Omental fat pad (tissue), 4 donors: ENCODE results near the gene ABL1. TPM values are rescaled to one million over a fixed set of nuclear protein-coding genes. Genes with fewer than 3 reads are reported as not detected.
"Not testable (repeated sequence)": the region's sequence is repeated elsewhere in the genome, so short reads cannot be mapped to it uniquely, and the experiment has no call there.

Experiments
- ATAC-seq: fragments of 150-250 bp; one replicate; pipeline ENCODE4 v1.9.1; 2016; ENCODE audit warnings: mild to moderate bottlenecking, moderate library complexity; ENCODE audit not compliant: low FRiP score
- DNase-seq: peaks from one replicate; pipeline ENCODE4 v3.0.0-alpha.2; 2019; ENCODE audit warnings: low spot score
- total RNA-seq, 4 donors: library from RNA; depleted of rRNA; stranded (reverse); fragments of >200 nt; gene quantifications; one replicate each; pipeline ENCODE4 v1.1.0, GENCODE V29; 2016
- TF ChIP-seq, protein P1 (sequence below), 3 donors: fragments of 450-650 bp; IDR thresholded peaks; one replicate each; pipeline ENCODE4 v1.5.1; 2016 to 2017; ENCODE audit warnings: antibody characterized with exemption in 3 of 3, mild to moderate bottlenecking in 3 of 3, moderate library complexity in 2 of 3

ABL1 gene
- total RNA-seq, 4 donors from 2014 or later = 48.8 to 82.8 (median 75.3) TPM

DNA sequence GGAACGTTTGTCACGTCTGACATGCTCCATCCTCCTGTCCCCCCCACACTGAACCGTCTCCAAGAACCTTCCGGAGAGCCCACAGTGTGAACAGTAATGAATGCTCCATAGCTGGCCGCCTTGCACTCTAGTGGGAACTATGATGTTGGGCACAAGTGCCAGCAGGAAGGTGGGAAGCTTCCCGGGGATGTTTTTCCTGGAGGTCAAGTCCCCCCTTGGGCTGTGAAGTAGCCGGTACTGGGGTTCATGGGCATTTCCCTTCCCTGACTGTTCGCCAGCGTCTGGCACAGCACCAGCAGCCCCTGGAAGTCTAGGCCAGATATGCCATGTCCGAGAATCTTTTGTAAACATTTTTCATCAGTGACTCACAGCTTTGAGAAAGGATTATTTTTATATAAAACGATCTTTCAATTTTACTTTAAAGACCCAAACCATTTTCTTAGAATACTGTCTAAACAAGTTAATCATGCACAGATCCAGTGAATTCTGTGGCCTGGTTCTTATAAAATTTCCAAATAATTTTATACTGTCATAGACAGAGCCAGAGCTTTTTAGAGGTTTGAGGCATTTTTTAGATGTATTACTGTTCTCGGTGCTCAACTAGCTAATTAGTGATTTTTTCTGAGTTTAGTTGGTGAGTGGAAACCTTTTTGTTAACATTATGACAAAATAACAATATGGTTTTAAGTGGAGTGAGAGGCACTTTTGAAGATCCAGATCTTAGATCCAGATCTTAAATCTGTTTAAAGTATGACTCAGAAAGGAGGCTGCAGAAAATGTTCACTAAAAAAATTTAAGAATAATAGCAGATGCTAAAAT, 11.6 kb downstream of the ABL1 start:
- ATAC-seq (peak; percentile 67), DNase-seq (peak; percentile 72)
- TF ChIP-seq, protein P1, sequence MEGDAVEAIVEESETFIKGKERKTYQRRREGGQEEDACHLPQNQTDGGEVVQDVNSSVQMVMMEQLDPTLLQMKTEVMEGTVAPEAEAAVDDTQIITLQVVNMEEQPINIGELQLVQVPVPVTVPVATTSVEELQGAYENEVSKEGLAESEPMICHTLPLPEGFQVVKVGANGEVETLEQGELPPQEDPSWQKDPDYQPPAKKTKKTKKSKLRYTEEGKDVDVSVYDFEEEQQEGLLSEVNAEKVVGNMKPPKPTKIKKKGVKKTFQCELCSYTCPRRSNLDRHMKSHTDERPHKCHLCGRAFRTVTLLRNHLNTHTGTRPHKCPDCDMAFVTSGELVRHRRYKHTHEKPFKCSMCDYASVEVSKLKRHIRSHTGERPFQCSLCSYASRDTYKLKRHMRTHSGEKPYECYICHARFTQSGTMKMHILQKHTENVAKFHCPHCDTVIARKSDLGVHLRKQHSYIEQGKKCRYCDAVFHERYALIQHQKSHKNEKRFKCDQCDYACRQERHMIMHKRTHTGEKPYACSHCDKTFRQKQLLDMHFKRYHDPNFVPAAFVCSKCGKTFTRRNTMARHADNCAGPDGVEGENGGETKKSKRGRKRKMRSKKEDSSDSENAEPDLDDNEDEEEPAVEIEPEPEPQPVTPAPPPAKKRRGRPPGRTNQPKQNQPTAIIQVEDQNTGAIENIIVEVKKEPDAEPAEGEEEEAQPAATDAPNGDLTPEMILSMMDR (IDR thresholded peaks at IDR 0.05) = no peak

DNA sequence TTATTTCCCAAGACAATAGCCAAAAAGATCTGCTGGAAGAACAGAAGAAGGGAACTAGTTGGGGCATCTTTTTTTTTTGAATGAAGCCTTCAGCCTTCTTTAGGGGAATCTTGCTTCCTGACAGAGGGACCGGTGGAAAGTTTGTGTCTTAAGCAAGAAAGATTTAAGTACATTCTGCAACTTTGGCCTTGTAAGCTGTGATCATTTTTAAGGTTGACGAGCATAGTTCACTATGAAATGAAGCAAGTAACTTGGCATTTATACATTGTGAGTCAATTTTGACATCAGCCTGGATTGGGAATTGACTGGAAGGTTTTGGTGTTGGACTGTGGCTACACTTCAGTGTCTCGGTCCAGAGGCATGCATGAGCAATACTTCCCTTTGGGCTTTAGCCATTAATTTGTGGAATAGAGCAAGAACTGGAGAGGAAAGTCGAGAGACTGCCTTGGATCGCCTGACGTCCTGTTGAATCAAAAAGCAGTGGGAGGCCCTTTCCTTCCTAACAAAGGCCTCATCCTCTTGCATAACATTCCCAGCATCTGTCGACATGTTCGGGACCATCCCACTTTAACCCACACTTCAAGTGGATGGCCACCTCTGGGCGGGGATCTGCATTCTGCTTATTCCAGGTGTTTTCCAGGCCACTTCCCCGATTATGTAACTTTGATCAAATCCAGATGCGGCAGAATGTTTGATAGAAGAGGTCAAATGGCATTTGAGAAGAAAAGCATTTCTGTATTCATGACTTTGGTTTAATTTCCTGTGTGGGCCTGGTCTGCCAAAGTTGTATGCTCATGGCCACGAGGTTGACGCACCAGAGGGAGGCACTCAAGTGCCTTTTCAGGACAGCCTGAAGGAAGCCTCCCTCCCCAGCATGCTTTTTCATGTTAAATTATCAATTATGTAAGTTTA, 12.5 kb downstream of the ABL1 start:
- TF ChIP-seq, protein P1 (IDR thresholded peaks at IDR 0.05) = no peak
- DNase-seq (peak; percentile 60), ATAC-seq (peak; percentile 93)

DNA sequence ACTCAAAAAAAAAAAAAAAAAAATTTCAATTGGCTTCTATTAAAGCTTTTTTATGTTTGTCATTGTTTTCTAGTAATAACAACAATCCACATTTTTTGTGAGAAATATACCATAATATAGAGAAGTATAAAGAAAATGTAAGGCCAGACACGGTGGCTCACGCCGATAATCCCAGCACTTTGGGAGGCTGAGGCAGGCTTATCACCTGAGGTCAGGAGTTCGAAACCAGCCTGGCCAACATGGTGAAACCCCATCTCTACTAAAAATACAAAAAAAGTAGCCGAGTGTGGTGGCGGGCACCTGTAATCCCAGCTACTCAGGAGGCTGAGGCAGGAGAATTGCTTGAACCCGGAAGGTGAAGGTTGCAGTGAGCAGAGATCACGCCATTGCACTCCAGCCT, 13.5 kb downstream of the ABL1 start:
- DNase-seq, ATAC-seq: not testable (repeated sequence)

DNA sequence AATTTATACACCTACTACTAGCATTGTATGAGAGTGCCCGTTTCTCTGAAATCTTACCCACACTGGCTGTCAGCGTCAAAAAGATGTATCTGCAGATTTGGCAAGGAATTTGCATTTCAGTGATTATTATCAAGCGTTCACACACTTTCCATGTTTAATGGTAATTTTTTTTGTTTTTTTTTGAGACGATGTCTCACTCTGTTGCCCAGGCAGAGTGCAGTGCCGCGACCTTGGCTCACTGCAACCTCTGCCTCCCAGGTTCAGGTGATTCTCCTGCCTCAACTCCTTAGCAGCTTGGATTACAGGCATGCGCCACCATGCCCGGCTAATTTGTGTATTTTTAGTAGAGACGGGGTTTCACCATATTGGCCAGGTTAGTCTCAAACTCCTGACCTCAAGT, 14.3 kb downstream of the ABL1 start:
- TF ChIP-seq, protein P1 (IDR thresholded peaks at IDR 0.05) = no peak
- DNase-seq (no peak), ATAC-seq (no peak)

DNA sequence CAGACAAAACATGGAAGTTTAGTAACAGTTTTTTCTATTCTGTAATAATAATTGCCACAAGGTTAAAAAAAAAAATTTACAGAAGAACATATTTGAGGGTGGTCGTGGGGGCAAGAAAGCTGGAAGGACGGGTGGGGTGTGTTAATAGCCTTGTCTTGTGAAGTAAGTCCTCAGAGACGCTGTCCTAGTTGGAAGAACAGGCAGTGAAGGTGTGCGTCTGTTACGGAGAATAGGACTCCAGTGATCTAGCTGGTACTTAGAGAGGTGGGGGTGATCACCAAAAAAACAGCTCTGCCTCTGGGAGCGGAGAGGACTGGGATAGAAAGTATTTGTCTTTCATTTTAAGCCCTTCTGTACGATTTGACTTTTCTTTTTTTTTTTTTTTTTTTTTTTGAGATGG, 17.7 kb downstream of the ABL1 start:
- ATAC-seq (no peak), DNase-seq (no peak)
- TF ChIP-seq, protein P1 (IDR thresholded peaks at IDR 0.05) = no peak

DNA sequence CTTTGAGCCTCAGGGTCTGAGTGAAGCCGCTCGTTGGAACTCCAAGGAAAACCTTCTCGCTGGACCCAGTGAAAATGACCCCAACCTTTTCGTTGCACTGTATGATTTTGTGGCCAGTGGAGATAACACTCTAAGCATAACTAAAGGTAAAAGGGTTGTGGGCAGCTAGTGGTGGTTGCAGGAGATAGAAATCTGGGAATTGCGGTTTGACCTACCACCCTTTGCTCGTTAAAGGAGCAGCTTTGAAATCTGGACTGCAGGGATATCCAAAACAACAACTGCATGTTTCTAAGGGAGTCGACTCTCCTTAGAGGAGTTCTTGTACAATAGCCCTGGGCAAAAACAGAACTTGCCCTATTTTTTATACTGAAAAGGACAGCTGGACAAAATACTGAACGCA, 19.0 kb downstream of the ABL1 start:
- ATAC-seq (no peak), DNase-seq (no peak)
- TF ChIP-seq, protein P1 (IDR thresholded peaks at IDR 0.05) = no peak

DNA sequence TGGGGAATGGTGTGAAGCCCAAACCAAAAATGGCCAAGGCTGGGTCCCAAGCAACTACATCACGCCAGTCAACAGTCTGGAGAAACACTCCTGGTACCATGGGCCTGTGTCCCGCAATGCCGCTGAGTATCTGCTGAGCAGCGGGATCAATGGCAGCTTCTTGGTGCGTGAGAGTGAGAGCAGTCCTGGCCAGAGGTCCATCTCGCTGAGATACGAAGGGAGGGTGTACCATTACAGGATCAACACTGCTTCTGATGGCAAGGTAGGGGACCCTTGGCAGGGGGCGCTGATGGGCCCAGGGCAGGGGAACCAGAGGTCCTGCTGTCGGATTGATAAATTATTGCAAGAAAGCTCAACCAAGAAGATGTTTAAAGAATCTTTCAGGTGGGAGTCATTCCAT, 19.8 kb downstream of the ABL1 start:
- ATAC-seq (no peak), DNase-seq (no peak)
- TF ChIP-seq, protein P1 (IDR thresholded peaks at IDR 0.05) = no peak
